Stomach (tissue), 9 donors: Measurements from ENCODE around the gene CS. TPM values are rescaled to one million over a fixed set of nuclear protein-coding genes. Genes with fewer than 3 reads are reported as not detected.
A peak's percentile ranks its signal among the peaks of the same experiment; 100 is the strongest.

ENCODE experiments used
- DNase-seq, 2 donors: peaks; one replicate each; pipeline versions ENCODE4 v3.0.0 to v3.0.0-alpha.2; 2013 to 2019
- H3K27ac ChIP-seq, 5 donors: fragments of 200-600 bp in 4 of 5; sonication (generic) in 4 of 5; one replicate each; pipeline ENCODE4 v1.5.1; 2013 to 2019; ENCODE audit warnings: mild to moderate bottlenecking in 1 of 5, moderate library complexity in 1 of 5
- H3K27me3 ChIP-seq, 3 donors: fragments of 200-600 bp; sonication (generic); one replicate each; pipeline ENCODE4 v1.5.1; 2017 to 2019; ENCODE audit warnings: mixed run types in 1 of 3
- H3K36me3 ChIP-seq, 4 donors: fragments of 200-600 bp; sonication (generic); 1 replicate in 3 of 4; 2 replicates in 1 of 4; pipeline ENCODE4 v1.5.1; 2016 to 2019
- H3K4me1 ChIP-seq, 4 donors: fragments of 200-600 bp; sonication (generic); one replicate each; pipeline ENCODE4 v1.5.1; 2016 to 2019
- H3K4me3 ChIP-seq, 4 donors: fragments of 200-600 bp; sonication (generic) in 3 of 4; one replicate each; pipeline ENCODE4 v1.5.1; 2016 to 2019; ENCODE audit warnings: mild to moderate bottlenecking in 1 of 4
- H3K9me3 ChIP-seq, 4 donors: fragments of 200-600 bp; sonication (generic); one replicate each; pipeline ENCODE4 v1.5.1; 2016 to 2019
- EP300 ChIP-seq: sonication (generic); formaldehyde crosslinking; IDR thresholded peaks from one replicate; pipeline ENCODE4 v1.6.1; 2017; ENCODE audit warnings: antibody characterized with exemption
- POLR2A ChIP-seq, 4 donors: fragments of 450-650 bp; IDR thresholded peaks; one replicate each; pipeline ENCODE4 v1.6.1; 2016; ENCODE audit warnings: antibody characterized with exemption in 4 of 4, control low read depth in 2 of 4, mild to moderate bottlenecking in 1 of 4, moderate library complexity in 1 of 4
- POLR2AphosphoS5 ChIP-seq, 3 donors: sonication (generic); formaldehyde crosslinking; IDR thresholded peaks; one replicate each; pipeline ENCODE4 v1.6.1; 2016; ENCODE audit warnings: antibody characterized with exemption in 3 of 3
- WGBS, 5 donors: extraction: QIAGEN DNeasy Blood & Tissue Kit in 3 of 5; methylation state at CpG; one replicate each; pipeline versions ENCODE4 v1.1.5 to v1.1.7; 2013 to 2018; 5-methylcytosine and 5-hydroxymethylcytosine counted together
- intact Hi-C: fragments of 100-400 bp; cut with DNase I; formaldehyde crosslinking; loops from one replicate; pipeline ENCODE4 v1.15.1; 2023; ENCODE audit warnings: low total_unique reads
- polyA plus RNA-seq, 3 donors: library from polyadenylated mRNA; stranded (reverse); fragments of 200-250 nt; gene quantifications; one replicate each; pipeline ENCODE4 v1.2.3, GENCODE V29; 2013
- total RNA-seq, 5 donors: library from RNA; depleted of rRNA; stranded (reverse); fragments of >200 nt; gene quantifications; one replicate each; pipeline versions ENCODE4 v1.1.0 to v1.2.3, GENCODE V29; 2014 to 2016
- TF ChIP-seq, protein P1 (sequence below), 7 experiments: fragments of 450-650 bp in 4 of 7; fragments of 200-600 bp in 3 of 7; sonication (generic) in 3 of 7; IDR thresholded peaks; one replicate each; pipeline ENCODE4 v1.5.1; 2016 to 2019; ENCODE audit warnings: antibody characterized with exemption in 7 of 7, control low read depth in 2 of 7, mild to moderate bottlenecking in 1 of 7
- donor health status: healthy with polysubstance abuse.
- donor health status: Bipolar disorder and iron deficiency.
- donor health status: healthy.

CS gene
- total and polyA plus RNA-seq, 8 donors: 51.9 to 174 (median 114) TPM

DNA sequence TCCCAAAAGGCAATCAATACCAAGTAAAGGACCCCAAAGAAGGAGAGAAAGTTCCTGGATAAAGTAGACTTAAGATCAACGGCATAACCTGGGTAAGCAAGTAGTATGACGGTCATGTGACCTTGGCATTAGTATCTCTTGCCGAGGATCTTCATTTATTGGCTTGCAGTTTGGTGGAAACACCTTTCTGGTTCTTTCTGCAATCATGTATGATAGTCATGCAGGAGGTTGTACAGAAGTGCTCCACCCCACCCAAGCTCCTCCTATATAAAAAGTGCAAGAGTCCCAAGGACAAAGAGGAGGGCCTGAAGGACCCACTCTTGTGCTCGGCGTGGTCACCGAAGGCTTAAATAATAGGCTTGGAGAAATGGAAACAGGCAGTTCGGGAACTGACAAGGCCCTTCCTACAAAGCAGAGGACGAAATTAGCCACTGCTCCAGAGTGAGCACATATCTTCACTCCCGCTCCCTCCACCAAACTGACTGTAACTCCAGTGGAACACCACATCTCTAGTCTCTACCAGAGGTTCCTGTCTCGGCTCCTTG lies 750 bp downstream of the CS start:
- Histone ChIP-seq H3K4me1 (peaks cover 40 to 74% (median 54%) of the 10 kb centered on the region in 4 donors), H3K4me3 (peak overlapping the region; percentile 83 to 91 (median 88)), H3K36me3 (peaks cover 0 to 36% (median 24%) of the 10 kb centered on the region in 4 donors), H3K9me3 (no peaks in the 10 kb centered on the region), H3K27ac (peak overlapping the region; percentile 94 to 98 (median 97)), H3K27me3 (no peaks in the 10 kb centered on the region)
- no peak for TF ChIP-seq POLR2A (IDR thresholded peaks at IDR 0.05)
- no peak for TF ChIP-seq POLR2AphosphoS5 (IDR thresholded peaks at IDR 0.05)
- TF ChIP-seq EP300: no peak
- TF ChIP-seq, protein P1, sequence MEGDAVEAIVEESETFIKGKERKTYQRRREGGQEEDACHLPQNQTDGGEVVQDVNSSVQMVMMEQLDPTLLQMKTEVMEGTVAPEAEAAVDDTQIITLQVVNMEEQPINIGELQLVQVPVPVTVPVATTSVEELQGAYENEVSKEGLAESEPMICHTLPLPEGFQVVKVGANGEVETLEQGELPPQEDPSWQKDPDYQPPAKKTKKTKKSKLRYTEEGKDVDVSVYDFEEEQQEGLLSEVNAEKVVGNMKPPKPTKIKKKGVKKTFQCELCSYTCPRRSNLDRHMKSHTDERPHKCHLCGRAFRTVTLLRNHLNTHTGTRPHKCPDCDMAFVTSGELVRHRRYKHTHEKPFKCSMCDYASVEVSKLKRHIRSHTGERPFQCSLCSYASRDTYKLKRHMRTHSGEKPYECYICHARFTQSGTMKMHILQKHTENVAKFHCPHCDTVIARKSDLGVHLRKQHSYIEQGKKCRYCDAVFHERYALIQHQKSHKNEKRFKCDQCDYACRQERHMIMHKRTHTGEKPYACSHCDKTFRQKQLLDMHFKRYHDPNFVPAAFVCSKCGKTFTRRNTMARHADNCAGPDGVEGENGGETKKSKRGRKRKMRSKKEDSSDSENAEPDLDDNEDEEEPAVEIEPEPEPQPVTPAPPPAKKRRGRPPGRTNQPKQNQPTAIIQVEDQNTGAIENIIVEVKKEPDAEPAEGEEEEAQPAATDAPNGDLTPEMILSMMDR (IDR thresholded peaks at IDR 0.05): no peak
- WGBS, 5 donors: 0 to 3% (median 2%) methylated on average over 10 of the region's 10 CpGs
- intact Hi-C loops: no loop called here
- peak in 1 of 2 donors; percentile 52 for DNase-seq

GRCh38 chr12:56298828-56299227 lies 1.3 kb downstream of the CS start:
- WGBS, 5 donors: 68 to 76% (median 74%) methylated on average over 5 of the region's 5 CpGs
- intact Hi-C loops: no loop called here
- peaks cover 40 to 79% (median 57%) of the 10 kb centered on the region in 4 donors for H3K4me1 ChIP-seq

DNA sequence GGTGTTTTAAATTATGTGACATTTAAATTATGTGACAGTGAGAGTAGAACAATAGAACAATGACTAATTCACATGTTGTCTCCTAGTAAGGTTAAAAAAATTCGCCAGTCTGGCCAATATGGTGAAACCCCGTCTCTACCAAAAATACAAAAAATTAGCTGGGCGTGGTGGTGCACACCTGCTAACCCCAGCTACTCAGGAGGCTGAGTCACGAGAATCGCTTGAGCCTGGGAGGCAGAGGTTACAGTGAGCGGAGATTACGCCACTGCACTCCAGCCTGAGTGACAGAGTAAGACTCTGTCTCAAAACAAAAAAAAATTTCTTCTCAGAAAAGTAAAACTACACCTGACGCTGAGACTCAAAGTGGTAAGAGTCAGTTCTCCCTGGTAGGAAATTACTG lies 2.7 kb downstream of the CS start:
- no peak for TF ChIP-seq POLR2A (IDR thresholded peaks at IDR 0.05)
- TF ChIP-seq EP300: no peak
- TF ChIP-seq, protein P1 (IDR thresholded peaks at IDR 0.05): no peak
- no peak for TF ChIP-seq POLR2AphosphoS5 (IDR thresholded peaks at IDR 0.05)
- DNase-seq: no peak
- Histone ChIP-seq H3K4me1 (peaks cover 40 to 83% (median 60%) of the 10 kb centered on the region in 4 donors), H3K27me3 (no peaks in the 10 kb centered on the region), H3K36me3 (peaks cover 0 to 36% (median 23%) of the 10 kb centered on the region in 4 donors), H3K27ac (no peak overlapping the region), H3K9me3 (no peaks in the 10 kb centered on the region), H3K4me3 (no peak overlapping the region)
- 91 to 95% (median 92%) methylated on average over 8 of the region's 8 CpGs for WGBS, 5 donors
- intact Hi-C loops: no loop called here

More at GRCh38 chr12:56298828-56299227, 1.3 kb downstream of the CS start:
- no peak for TF ChIP-seq POLR2A (IDR thresholded peaks at IDR 0.05)
- TF ChIP-seq POLR2AphosphoS5 (IDR thresholded peaks at IDR 0.05): no peak
- TF ChIP-seq, protein P1 (IDR thresholded peaks at IDR 0.05): no peak
- TF ChIP-seq EP300: no peak
- H3K36me3 ChIP-seq: peaks cover 0 to 36% (median 24%) of the 10 kb centered on the region in 4 donors
- DNase-seq: no peak
- H3K4me3 ChIP-seq: peak overlapping the region; percentile 83 to 91 (median 88)
- H3K27me3 ChIP-seq: no peaks in the 10 kb centered on the region
- no peaks in the 10 kb centered on the region for H3K9me3 ChIP-seq
- peak overlapping the region in 4 of 5 donors; percentile 94 to 98 (median 97) for H3K27ac ChIP-seq

- peaks cover 38 to 81% (median 61%) of the 10 kb centered on the region in 4 donors for H3K4me1 ChIP-seq
- H3K9me3 ChIP-seq: no peaks in the 10 kb centered on the region
- peaks cover 3 to 47% (median 29%) of the 10 kb centered on the region in 4 donors for H3K36me3 ChIP-seq
- WGBS, 5 donors: 59 to 82% (median 77%) methylated on average over 5 of the region's 5 CpGs
- no peak overlapping the region for H3K4me3 ChIP-seq
- TF ChIP-seq POLR2AphosphoS5 (IDR thresholded peaks at IDR 0.05): no peak
- no peak overlapping the region for H3K27ac ChIP-seq
- DNase-seq: no peak
- no peaks in the 10 kb centered on the region for H3K27me3 ChIP-seq
- intact Hi-C loops: no loop called here
These were observed 3.8 kb downstream of the CS start for GRCh38 chr12:56296295-56296694.

GRCh38 chr12:56293795-56294194 lies 6.3 kb downstream of the CS start:
- TF ChIP-seq, protein P1 (IDR thresholded peaks at IDR 0.05): no peak
- no peak for TF ChIP-seq EP300
- TF ChIP-seq POLR2A (IDR thresholded peaks at IDR 0.05): no peak
- no peak for TF ChIP-seq POLR2AphosphoS5 (IDR thresholded peaks at IDR 0.05)
- Histone ChIP-seq H3K9me3 (no peaks in the 10 kb centered on the region), H3K36me3 (peaks cover 7 to 63% (median 48%) of the 10 kb centered on the region in 4 donors), H3K4me3 (no peak overlapping the region), H3K4me1 (peaks cover 22 to 83% (median 54%) of the 10 kb centered on the region in 4 donors), H3K27me3 (no peaks in the 10 kb centered on the region), H3K27ac (no peak overlapping the region)
- 60 to 83% (median 65%) methylated on average over 5 of the region's 5 CpGs for WGBS, 5 donors
- DNase-seq: no peak
- intact Hi-C loops: no loop called here
